OCI-LY3 (cell line): ENCODE results near the gene TMEM50A.
A peak's percentile ranks its signal among the peaks of the same experiment; 100 is the strongest.
"Not testable (repeated sequence)": the region's sequence is repeated elsewhere in the genome, so short reads cannot be mapped to it uniquely, and the experiment has no call there.

Source experiments
- H2AFZ ChIP-seq: fragments of 200-600, 300-600 bp; shearing (Covaris generic); 2 replicates; pipeline ENCODE4 v1.6.0; 2014; ENCODE audit warnings: antibody characterized with exemption, low read depth, low read length
- H3K27ac ChIP-seq: fragments of 200-600, 300-600 bp; sonication (generic); 2 replicates; pipeline ENCODE4 v1.5.1; 2014; ENCODE audit warnings: mild to moderate bottlenecking, low read length, moderate library complexity, mixed read lengths
- H3K27me3 ChIP-seq: fragments of 200-600, 300-600 bp; sonication (generic); 2 replicates; pipeline ENCODE4 v1.6.1; 2014; ENCODE audit warnings: low read depth, low read length, mixed read lengths
- H3K36me3 ChIP-seq: fragments of 200-600, 300-600 bp; sonication (generic); replicated peaks from 2 replicates; pipeline ENCODE3; 2014; ENCODE audit warnings: low read depth, low read length, mixed read lengths
- H3K4me1 ChIP-seq: fragments of 300-600, 200-600 bp; sonication (generic); 2 replicates; pipeline ENCODE4 v1.6.1; 2014; ENCODE audit warnings: low read length, mixed read lengths
- H3K4me2 ChIP-seq: fragments of 200-600, 300-600 bp; sonication (generic); 2 replicates; pipeline ENCODE4 v1.6.1; 2014; ENCODE audit warnings: low read length, mixed read lengths
- H3K4me3 ChIP-seq: fragments of 300-600, 200-600 bp; sonication (generic); 2 replicates; pipeline ENCODE4 v1.5.1; 2014; ENCODE audit warnings: antibody characterized with exemption, mild to moderate bottlenecking, low read length, moderate library complexity
- H3K79me2 ChIP-seq: fragments of 300-600, 200-600 bp; shearing (Covaris generic); 2 replicates; pipeline ENCODE4 v1.6.1; 2014; ENCODE audit warnings: mild to moderate bottlenecking, low read length, mixed read lengths
- H3K9ac ChIP-seq: fragments of 300-600, 200-600 bp; shearing (Covaris generic); 2 replicates; pipeline ENCODE4 v1.6.0; 2014; ENCODE audit warnings: mild to moderate bottlenecking, low read length, moderate library complexity
- H3K9me3 ChIP-seq: fragments of 200-600, 300-600 bp; shearing (Covaris generic); 2 replicates; pipeline ENCODE4 v1.6.1; 2014; ENCODE audit warnings: low read length, mixed read lengths; ENCODE audit not compliant: insufficient read depth
- H4K20me1 ChIP-seq: fragments of 200-600, 300-600 bp; sonication (generic); 2 replicates; pipeline ENCODE4 v1.6.1; 2016; ENCODE audit warnings: low read length, mixed read lengths; ENCODE audit not compliant: insufficient read depth
- TF ChIP-seq, protein P1 (sequence below): fragments of 200-600, 300-600 bp; sonication (generic); IDR thresholded peaks from 2 replicates; pipeline ENCODE4 v1.5.1; 2014; ENCODE audit warnings: antibody characterized with exemption, low read length, low read depth

TMEM50A gene

DNA sequence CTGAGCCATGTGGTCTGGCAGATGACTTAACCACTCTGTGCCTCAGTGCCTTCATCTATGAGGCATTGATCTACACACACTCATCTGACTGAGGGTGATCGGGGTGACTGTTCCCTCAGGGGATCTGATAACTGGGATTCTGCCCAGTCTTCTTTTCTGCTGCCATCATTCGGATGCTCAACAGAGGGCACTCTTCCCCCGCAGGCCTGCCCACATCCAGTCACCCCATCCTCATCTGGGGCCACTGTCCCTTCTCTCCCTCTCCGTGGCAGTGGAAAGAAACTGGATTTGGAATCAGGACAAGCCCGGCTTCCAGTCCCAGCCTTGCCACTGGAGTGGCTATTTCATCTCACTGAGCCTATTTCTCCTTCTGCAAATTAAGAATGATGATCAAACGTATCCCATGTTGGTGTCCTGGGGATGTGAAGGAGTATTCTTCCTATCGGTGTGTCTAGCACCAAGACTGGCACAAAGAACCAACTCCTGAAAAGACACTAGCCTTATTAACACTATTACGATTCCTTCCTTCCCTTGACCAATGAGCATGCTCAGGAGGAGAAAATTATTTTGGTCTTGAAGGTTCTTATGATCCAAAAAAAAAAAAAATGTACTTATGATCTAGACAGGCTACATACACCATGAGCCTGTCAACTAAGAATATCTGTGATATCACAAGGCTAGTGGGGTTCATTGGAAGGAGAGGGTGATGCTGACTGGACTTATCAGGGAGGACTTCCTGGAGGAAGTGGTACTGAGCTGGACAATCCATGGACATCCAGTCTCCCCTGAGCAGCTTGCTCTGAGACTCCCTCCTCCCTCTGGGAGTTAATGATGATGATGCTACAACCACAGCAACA is 65.0 kb downstream of the TMEM50A start:
- not testable (repeated sequence) for H3K4me3 ChIP-seq, H3K27ac ChIP-seq, H3K4me1 ChIP-seq, H3K36me3 ChIP-seq, H3K27me3 ChIP-seq, H3K9me3 ChIP-seq, H2AFZ ChIP-seq, H3K4me2 ChIP-seq, H3K79me2 ChIP-seq, H4K20me1 ChIP-seq, H3K9ac ChIP-seq
- TF ChIP-seq, protein P1, sequence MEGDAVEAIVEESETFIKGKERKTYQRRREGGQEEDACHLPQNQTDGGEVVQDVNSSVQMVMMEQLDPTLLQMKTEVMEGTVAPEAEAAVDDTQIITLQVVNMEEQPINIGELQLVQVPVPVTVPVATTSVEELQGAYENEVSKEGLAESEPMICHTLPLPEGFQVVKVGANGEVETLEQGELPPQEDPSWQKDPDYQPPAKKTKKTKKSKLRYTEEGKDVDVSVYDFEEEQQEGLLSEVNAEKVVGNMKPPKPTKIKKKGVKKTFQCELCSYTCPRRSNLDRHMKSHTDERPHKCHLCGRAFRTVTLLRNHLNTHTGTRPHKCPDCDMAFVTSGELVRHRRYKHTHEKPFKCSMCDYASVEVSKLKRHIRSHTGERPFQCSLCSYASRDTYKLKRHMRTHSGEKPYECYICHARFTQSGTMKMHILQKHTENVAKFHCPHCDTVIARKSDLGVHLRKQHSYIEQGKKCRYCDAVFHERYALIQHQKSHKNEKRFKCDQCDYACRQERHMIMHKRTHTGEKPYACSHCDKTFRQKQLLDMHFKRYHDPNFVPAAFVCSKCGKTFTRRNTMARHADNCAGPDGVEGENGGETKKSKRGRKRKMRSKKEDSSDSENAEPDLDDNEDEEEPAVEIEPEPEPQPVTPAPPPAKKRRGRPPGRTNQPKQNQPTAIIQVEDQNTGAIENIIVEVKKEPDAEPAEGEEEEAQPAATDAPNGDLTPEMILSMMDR: 0 out of 2 replicates have a peak, but pooled peaks have one; percentile 12

DNA sequence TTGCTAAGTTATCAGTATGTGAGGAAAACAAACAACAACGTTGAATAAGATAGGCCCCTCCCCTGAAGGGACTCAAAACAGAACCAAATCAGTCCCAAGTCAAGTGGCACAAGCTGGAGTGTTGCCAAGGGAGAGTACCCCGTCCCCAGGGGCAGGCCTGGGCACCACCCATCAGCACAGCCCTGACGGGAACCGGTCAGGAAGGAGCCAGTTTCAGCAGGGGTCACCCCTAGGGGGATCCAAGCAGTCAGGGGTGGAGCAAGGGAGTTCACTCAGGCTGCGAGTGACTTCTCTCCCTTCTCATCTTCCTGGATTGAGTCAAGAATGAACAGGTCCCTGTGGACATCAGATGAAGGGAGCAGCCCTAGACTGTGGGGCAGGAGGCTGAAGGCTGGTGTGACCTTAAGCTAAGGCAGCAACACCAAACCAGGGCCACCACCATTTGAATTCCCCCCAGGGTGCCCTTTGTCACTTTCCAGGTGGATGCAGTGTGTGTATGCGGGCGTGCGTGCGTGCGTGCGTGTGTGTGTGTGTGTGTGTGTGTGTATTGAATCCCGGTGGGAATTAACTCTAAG is 67.7 kb downstream of the TMEM50A start:
- H2AFZ ChIP-seq, H3K9ac ChIP-seq, H3K27ac ChIP-seq, H3K9me3 ChIP-seq, H3K4me3 ChIP-seq, H3K27me3 ChIP-seq, H3K4me1 ChIP-seq, H3K4me2 ChIP-seq, H3K79me2 ChIP-seq, H3K36me3 ChIP-seq, H4K20me1 ChIP-seq: not testable (repeated sequence)

DNA sequence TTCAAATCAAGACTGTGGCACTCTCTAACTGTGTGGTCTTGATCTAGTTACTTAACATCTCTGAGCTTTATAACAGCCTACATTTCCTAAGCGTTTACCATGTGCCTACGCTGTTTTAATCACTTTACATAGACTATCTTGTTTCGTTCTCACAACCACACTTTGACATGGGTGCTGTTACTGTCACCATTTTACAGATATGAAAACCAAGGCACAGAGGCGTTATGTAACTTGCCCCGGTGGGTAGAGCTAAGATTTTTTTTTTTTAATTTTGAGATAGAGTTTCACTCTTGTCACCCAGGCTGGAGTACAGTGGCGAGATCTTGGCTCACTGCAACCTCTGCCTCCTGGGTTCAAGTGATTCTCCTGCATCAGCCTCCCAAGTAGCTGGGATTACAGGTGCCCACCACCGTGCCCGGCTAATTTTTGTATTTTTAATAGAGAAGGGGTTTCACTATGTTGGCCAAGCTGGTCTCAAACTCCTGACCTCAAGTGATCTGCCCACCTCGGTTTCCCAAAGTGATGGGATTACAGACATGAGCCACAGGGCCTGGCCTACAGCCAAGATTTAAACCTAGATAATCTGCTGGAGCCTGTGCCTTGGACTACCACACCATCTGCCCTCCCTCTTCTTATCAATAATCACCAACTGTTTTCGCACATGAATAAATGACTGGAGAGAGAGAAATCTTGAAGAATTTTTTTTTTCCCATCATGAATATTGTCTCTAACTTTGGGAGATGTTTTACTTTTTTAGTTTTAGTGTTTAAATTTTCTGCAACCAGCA is 71.7 kb downstream of the TMEM50A start:
- H3K79me2 ChIP-seq, H3K27me3 ChIP-seq, H3K36me3 ChIP-seq, H3K4me2 ChIP-seq, H3K4me3 ChIP-seq, H3K9ac ChIP-seq, H3K9me3 ChIP-seq, H3K27ac ChIP-seq, H2AFZ ChIP-seq, H3K4me1 ChIP-seq, H4K20me1 ChIP-seq: not testable (repeated sequence)
